ENCODE data around the gene SAFB. TPM values are rescaled to one million over a fixed set of nuclear protein-coding genes. Genes with fewer than 3 reads are reported as not detected.

SAFB gene
- total RNA-seq, 1 donor from 2014 or later = 65.1 TPM

GRCh38 chr19:5661483-5661882 is 38.6 kb downstream of the SAFB start:
- peaks cover 22% of the 10 kb centered on the region for H3K36me3 Mint-ChIP-seq (ENCODE audit: low read depth, unreplicated experiment)
- H3K36me3 ChIP-seq (ENCODE audit: insufficient read depth, low read length) = peaks cover 47% of the 10 kb centered on the region
- H3K4me1 ChIP-seq (ENCODE audit: insufficient read depth, low read length) = peaks cover 4% of the 10 kb centered on the region
- no peak overlapping the region for H3K9ac ChIP-seq (ENCODE audit: low read length)
- H3K4me1 Mint-ChIP-seq (ENCODE audit: low read depth, unreplicated experiment) = peaks cover 5% of the 10 kb centered on the region
- no peaks in the 10 kb centered on the region for H3K27me3 Mint-ChIP-seq (ENCODE audit: low read depth, unreplicated experiment)
- H3K27me3 ChIP-seq (ENCODE audit: insufficient read depth, low read length) = no peaks in the 10 kb centered on the region
- peaks cover 3% of the 10 kb centered on the region for H3K79me2 ChIP-seq (ENCODE audit: insufficient read depth, low read length)
- H4K20me1 ChIP-seq (ENCODE audit: insufficient read depth, low read length) = peaks cover 38% of the 10 kb centered on the region
- DNase-seq (ENCODE audit: low read depth) = no peak
- no peaks in the 10 kb centered on the region for H3K9me3 Mint-ChIP-seq (ENCODE audit: unreplicated experiment)
- TF ChIP-seq CTCF (IDR thresholded peaks at IDR 0.05; ENCODE audit: insufficient read depth, low read depth, low read length) (no peak), EZH2 (IDR thresholded peaks at IDR 0.05; ENCODE audit: insufficient read depth, low read length) (no peak)
- H2AFZ ChIP-seq (ENCODE audit: low read depth, low read length) = no peak overlapping the region
- no peak overlapping the region for H3K4me2 ChIP-seq (ENCODE audit: low read length)
- no peaks in the 10 kb centered on the region for H3K9me3 ChIP-seq (ENCODE audit: insufficient read depth, low read depth, low read length)
- H3K27ac ChIP-seq (ENCODE audit: low read depth, low read length) = no peak overlapping the region
- FAIRE-seq = no peak
- H3K4me3 Mint-ChIP-seq (ENCODE audit: unreplicated experiment) = no peak overlapping the region
- no peak overlapping the region for H3K27ac Mint-ChIP-seq (ENCODE audit: unreplicated experiment)
- H3K4me3 ChIP-seq (ENCODE audit: insufficient read depth, low read depth, low read length) = no peak overlapping the region

- Histone ChIP-seq H3K27ac (ENCODE audit: low read depth, low read length) (no peak overlapping the region), H3K4me2 (ENCODE audit: low read length) (no peak overlapping the region), H3K79me2 (ENCODE audit: insufficient read depth, low read length) (peaks cover 8% of the 10 kb centered on the region), H4K20me1 (ENCODE audit: insufficient read depth, low read length) (peaks cover 55% of the 10 kb centered on the region), H3K27me3 (ENCODE audit: insufficient read depth, low read length) (no peaks in the 10 kb centered on the region), H2AFZ (ENCODE audit: low read depth, low read length) (no peak overlapping the region), H3K9ac (ENCODE audit: low read length) (no peak overlapping the region), H3K4me3 (ENCODE audit: insufficient read depth, low read depth, low read length) (no peak overlapping the region), H3K4me1 (ENCODE audit: insufficient read depth, low read length) (peaks cover 4% of the 10 kb centered on the region), H3K9me3 (ENCODE audit: insufficient read depth, low read depth, low read length) (no peaks in the 10 kb centered on the region), H3K36me3 (ENCODE audit: insufficient read depth, low read length) (peaks cover 53% of the 10 kb centered on the region)
- Mint-ChIP-seq H3K36me3 (ENCODE audit: low read depth, unreplicated experiment) (peaks cover 26% of the 10 kb centered on the region), H3K27ac (ENCODE audit: unreplicated experiment) (no peak overlapping the region), H3K27me3 (ENCODE audit: low read depth, unreplicated experiment) (no peaks in the 10 kb centered on the region), H3K4me3 (ENCODE audit: unreplicated experiment) (no peak overlapping the region), H3K4me1 (ENCODE audit: low read depth, unreplicated experiment) (peaks cover 9% of the 10 kb centered on the region), H3K9me3 (ENCODE audit: unreplicated experiment) (no peaks in the 10 kb centered on the region)
- TF ChIP-seq CTCF (IDR thresholded peaks at IDR 0.05; ENCODE audit: insufficient read depth, low read depth, low read length) (no peak), EZH2 (IDR thresholded peaks at IDR 0.05; ENCODE audit: insufficient read depth, low read length) (no peak)
- FAIRE-seq (no peak), DNase-seq (ENCODE audit: low read depth) (no peak)
Measured at GRCh38 chr19:5663904-5664303, 41.0 kb downstream of the SAFB start.

- Histone ChIP-seq H3K9me3 (ENCODE audit: insufficient read depth, low read depth, low read length) (no peaks in the 10 kb centered on the region), H3K9ac (ENCODE audit: low read length) (no peak overlapping the region), H3K4me1 (ENCODE audit: insufficient read depth, low read length) (peaks cover 4% of the 10 kb centered on the region), H3K27me3 (ENCODE audit: insufficient read depth, low read length) (no peaks in the 10 kb centered on the region), H3K4me3 (ENCODE audit: insufficient read depth, low read depth, low read length) (no peak overlapping the region), H4K20me1 (ENCODE audit: insufficient read depth, low read length) (peaks cover 58% of the 10 kb centered on the region), H2AFZ (ENCODE audit: low read depth, low read length) (no peak overlapping the region), H3K79me2 (ENCODE audit: insufficient read depth, low read length) (peaks cover 11% of the 10 kb centered on the region), H3K36me3 (ENCODE audit: insufficient read depth, low read length) (peaks cover 58% of the 10 kb centered on the region), H3K27ac (ENCODE audit: low read depth, low read length) (no peak overlapping the region), H3K4me2 (ENCODE audit: low read length) (no peak overlapping the region)
- FAIRE-seq (no peak), DNase-seq (ENCODE audit: low read depth) (no peak)
- no peak overlapping the region for H3K27ac Mint-ChIP-seq (ENCODE audit: unreplicated experiment)
- H3K4me3 Mint-ChIP-seq (ENCODE audit: unreplicated experiment) = no peak overlapping the region
- H3K4me1 Mint-ChIP-seq (ENCODE audit: low read depth, unreplicated experiment) = peaks cover 9% of the 10 kb centered on the region
- no peaks in the 10 kb centered on the region for H3K9me3 Mint-ChIP-seq (ENCODE audit: unreplicated experiment)
- no peaks in the 10 kb centered on the region for H3K27me3 Mint-ChIP-seq (ENCODE audit: low read depth, unreplicated experiment)
- H3K36me3 Mint-ChIP-seq (ENCODE audit: low read depth, unreplicated experiment) = peaks cover 29% of the 10 kb centered on the region
- no peak for TF ChIP-seq CTCF (IDR thresholded peaks at IDR 0.05; ENCODE audit: insufficient read depth, low read depth, low read length)
- TF ChIP-seq EZH2 (IDR thresholded peaks at IDR 0.05; ENCODE audit: insufficient read depth, low read length) = no peak
Measured at GRCh38 chr19:5664515-5664914, 41.6 kb downstream of the SAFB start.

Data from astrocyte (in vitro differentiated cells and primary cell).